Left lobe of liver (tissue), 1 donor: ENCODE results near the gene GDE1. TPM values are rescaled to one million over a fixed set of nuclear protein-coding genes. Genes with fewer than 3 reads are reported as not detected.

Experiments used
- total RNA-seq: library from RNA; stranded (reverse); gene quantifications from one replicate; pipeline ENCODE4 v1.2.1, GENCODE V29; 2021
- donor health status: DM: no; HTN: yes; CAD: no.

GDE1 gene
- total RNA-seq, 1 donor from 2014 or later = 22.0 TPM

Other genes with a start within 250 kb of the GDE1 start
- not detected for gene CLEC19A, start 236.4 kb downstream of the GDE1 start, total RNA-seq
- 0.15 TPM for gene TMC5, start 104.2 kb downstream of the GDE1 start, total RNA-seq
- 2.7 TPM for gene CCP110, start 1.8 kb upstream of the GDE1 start, total RNA-seq
- 16.5 TPM for gene VPS35L, start 33.6 kb upstream of the GDE1 start, total RNA-seq
- gene KNOP1, start 196.1 kb upstream of the GDE1 start, total RNA-seq = 4.9 TPM
- gene IQCK, start 196.2 kb upstream of the GDE1 start, total RNA-seq = 2.5 TPM